IPS DF 4.7 (cell line): ENCODE measurements around the gene ZSWIM5.
"Not testable (repeated sequence)": the region's sequence is repeated elsewhere in the genome, so short reads cannot be mapped to it uniquely, and the experiment has no call there.

Experiments
- DNase-seq: peaks from one replicate; pipeline ENCODE4 v3.0.0-alpha.2; 2013; ENCODE audit warnings: low spot score; ENCODE audit errors: extremely low read depth

ZSWIM5 gene

GRCh38 chr1:45007311-45007710, 199.1 kb downstream of the ZSWIM5 start:
- DNase-seq: no peak

- no peak for DNase-seq
Measured at GRCh38 chr1:45005761-45006160, 200.6 kb downstream of the ZSWIM5 start.

GRCh38 chr1:45004281-45004920, 202.0 kb downstream of the ZSWIM5 start:
- no peak for DNase-seq

- DNase-seq: no peak
Measured at GRCh38 chr1:45003741-45004140, 202.7 kb downstream of the ZSWIM5 start.

GRCh38 chr1:45002650-45003645, 203.5 kb downstream of the ZSWIM5 start:
- no peak for DNase-seq

- DNase-seq: not testable (repeated sequence)
Measured at GRCh38 chr1:45001576-45001975, 204.8 kb downstream of the ZSWIM5 start.

GRCh38 chr1:45001011-45001481, 205.4 kb downstream of the ZSWIM5 start:
- DNase-seq: no peak

- DNase-seq: no peak
Measured at GRCh38 chr1:44999232-44999631, 207.2 kb downstream of the ZSWIM5 start.

GRCh38 chr1:44995467-44996238, 210.8 kb downstream of the ZSWIM5 start:
- DNase-seq: no peak

GRCh38 chr1:44994309-44994898, 212.0 kb downstream of the ZSWIM5 start:
- DNase-seq: no peak

GRCh38 chr1:44988531-44989156, 217.8 kb downstream of the ZSWIM5 start:
- no peak for DNase-seq

- DNase-seq: no peak
Measured at GRCh38 chr1:44985747-44986359, 220.6 kb downstream of the ZSWIM5 start.

- not testable (repeated sequence) for DNase-seq
Measured at GRCh38 chr1:44977372-44977771, 229.0 kb downstream of the ZSWIM5 start.

- no peak for DNase-seq
Measured at GRCh38 chr1:44976252-44976651, 230.2 kb downstream of the ZSWIM5 start.

- DNase-seq: no peak
Measured at GRCh38 chr1:44973645-44974044, 232.8 kb downstream of the ZSWIM5 start.

GRCh38 chr1:44970317-44970716, 236.1 kb downstream of the ZSWIM5 start:
- DNase-seq: no peak
